RWPE2 (cell line): ENCODE data around the gene ROBO3.

Experiments used
- ATAC-seq: fragments of 200-7000 bp; cut with Tn5 transposase; 3 replicates; pipeline ENCODE4 v1.9.1; 2021; ENCODE audit warnings: low read depth
- DNase-seq: peaks from one replicate; pipeline ENCODE4 v3.0.0-alpha.2; 2020; ENCODE audit warnings: low spot score
- H3K27ac ChIP-seq: fragments of 450-650 bp; 2 replicates; pipeline ENCODE4 v1.5.1; 2017; ENCODE audit warnings: mild to moderate bottlenecking; ENCODE audit not compliant: poor library complexity, severe bottlenecking
- H3K27me3 ChIP-seq: fragments of 250-450 bp; sonication (Bioruptor Pico); 2 replicates; pipeline ENCODE4 v1.5.1; 2021; ENCODE audit warnings: mild to moderate bottlenecking, moderate library complexity; ENCODE audit not compliant: insufficient read depth, poor library complexity, severe bottlenecking
- H3K36me3 ChIP-seq: fragments of 250-450 bp; sonication (Bioruptor Pico); 2 replicates; pipeline ENCODE4 v1.5.1; 2020; ENCODE audit warnings: low read depth, mild to moderate bottlenecking, moderate library complexity
- H3K4me1 ChIP-seq: fragments of 250-450 bp; sonication (Bioruptor Pico); 2 replicates; pipeline ENCODE4 v1.5.1; 2021; ENCODE audit warnings: mild to moderate bottlenecking, moderate library complexity; ENCODE audit not compliant: insufficient read depth, poor library complexity, severe bottlenecking
- H3K4me3 ChIP-seq: fragments of 250-450 bp; sonication (Bioruptor Pico); 2 replicates; pipeline ENCODE4 v1.5.1; 2021; ENCODE audit warnings: mild to moderate bottlenecking, moderate library complexity; ENCODE audit not compliant: severe bottlenecking
- H3K9me3 ChIP-seq: fragments of 250-450 bp; sonication (Bioruptor Pico); 2 replicates; pipeline ENCODE4 v1.5.1; 2021; ENCODE audit warnings: mild to moderate bottlenecking, moderate library complexity; ENCODE audit not compliant: severe bottlenecking
- TF ChIP-seq, protein P1 (sequence below): fragments of 450-650 bp; IDR thresholded peaks from one replicate; pipeline ENCODE4 v1.5.1; 2017; ENCODE audit warnings: mild to moderate bottlenecking, moderate library complexity; ENCODE audit not compliant: poor library complexity, severe bottlenecking

ROBO3 gene

DNA sequence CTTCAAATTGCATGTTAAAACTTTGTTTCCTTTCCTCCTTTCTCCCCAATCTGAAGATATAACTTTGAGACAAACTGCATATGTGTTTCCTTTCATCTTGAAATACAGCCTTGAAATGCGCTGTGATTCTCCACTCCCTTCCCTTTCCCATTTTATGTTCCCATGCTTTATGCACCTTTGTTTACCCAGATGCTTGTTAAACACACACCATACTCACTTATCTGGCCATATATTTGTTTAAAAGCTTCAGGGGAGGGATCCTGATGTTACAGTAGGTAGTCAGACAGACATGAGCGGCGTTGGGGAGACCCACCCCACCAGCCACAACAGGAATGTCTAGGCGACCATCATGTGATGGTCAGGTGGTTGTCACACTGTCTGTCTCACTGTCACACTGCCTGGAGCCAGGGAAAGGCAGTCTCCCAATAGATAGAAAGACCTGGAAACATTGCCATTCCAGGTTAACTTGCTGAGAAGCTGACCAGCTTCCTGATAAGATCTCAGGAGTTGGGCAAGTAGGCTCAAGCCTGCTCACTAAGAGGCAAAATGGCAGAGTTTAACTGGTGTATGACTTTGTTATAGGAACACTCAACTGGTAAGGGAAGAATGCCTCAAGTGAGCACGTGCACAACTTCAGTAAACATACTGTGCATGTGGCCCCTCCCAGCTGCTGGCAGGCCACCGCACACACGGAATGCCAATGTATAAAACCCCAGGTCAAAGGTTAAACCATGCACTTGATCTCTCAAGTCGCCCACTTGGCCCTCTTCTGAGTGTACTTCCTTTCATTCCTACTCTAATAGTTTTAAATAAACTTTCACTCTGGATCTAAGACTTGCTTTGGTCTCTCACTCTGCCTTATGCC lies 41.5 kb upstream of the ROBO3 start:
- no peak for DNase-seq
- no peaks in the 10 kb centered on the region for H3K27me3 ChIP-seq
- H3K9me3 ChIP-seq = no peaks in the 10 kb centered on the region
- no peak overlapping the region for H3K27ac ChIP-seq
- no peak for ATAC-seq
- TF ChIP-seq, protein P1, sequence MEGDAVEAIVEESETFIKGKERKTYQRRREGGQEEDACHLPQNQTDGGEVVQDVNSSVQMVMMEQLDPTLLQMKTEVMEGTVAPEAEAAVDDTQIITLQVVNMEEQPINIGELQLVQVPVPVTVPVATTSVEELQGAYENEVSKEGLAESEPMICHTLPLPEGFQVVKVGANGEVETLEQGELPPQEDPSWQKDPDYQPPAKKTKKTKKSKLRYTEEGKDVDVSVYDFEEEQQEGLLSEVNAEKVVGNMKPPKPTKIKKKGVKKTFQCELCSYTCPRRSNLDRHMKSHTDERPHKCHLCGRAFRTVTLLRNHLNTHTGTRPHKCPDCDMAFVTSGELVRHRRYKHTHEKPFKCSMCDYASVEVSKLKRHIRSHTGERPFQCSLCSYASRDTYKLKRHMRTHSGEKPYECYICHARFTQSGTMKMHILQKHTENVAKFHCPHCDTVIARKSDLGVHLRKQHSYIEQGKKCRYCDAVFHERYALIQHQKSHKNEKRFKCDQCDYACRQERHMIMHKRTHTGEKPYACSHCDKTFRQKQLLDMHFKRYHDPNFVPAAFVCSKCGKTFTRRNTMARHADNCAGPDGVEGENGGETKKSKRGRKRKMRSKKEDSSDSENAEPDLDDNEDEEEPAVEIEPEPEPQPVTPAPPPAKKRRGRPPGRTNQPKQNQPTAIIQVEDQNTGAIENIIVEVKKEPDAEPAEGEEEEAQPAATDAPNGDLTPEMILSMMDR = no peak
- H3K36me3 ChIP-seq = no peaks in the 10 kb centered on the region
- no peaks in the 10 kb centered on the region for H3K4me1 ChIP-seq
- no peak overlapping the region for H3K4me3 ChIP-seq

DNA sequence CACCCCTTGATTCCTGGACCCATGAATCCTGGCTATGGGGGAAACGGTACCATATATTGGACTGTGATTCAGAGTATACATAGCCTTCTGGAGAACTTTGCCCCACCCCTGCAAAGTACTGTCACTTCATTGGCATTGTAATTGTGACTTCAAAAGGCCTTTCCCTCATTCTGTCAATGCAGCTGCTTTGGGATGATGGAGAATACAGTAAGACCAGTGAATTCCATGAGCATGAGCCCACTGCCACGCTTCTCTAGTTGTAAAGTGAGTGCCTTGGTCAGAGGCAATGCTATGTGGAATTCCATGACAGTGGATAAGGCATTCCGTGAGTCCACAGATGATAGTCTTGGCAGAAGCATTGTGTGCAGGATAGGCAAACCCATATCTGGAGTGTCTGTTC lies 39.4 kb upstream of the ROBO3 start:
- TF ChIP-seq, protein P1 = no peak
- ATAC-seq = no peak
- H3K27ac ChIP-seq = no peak overlapping the region

DNA sequence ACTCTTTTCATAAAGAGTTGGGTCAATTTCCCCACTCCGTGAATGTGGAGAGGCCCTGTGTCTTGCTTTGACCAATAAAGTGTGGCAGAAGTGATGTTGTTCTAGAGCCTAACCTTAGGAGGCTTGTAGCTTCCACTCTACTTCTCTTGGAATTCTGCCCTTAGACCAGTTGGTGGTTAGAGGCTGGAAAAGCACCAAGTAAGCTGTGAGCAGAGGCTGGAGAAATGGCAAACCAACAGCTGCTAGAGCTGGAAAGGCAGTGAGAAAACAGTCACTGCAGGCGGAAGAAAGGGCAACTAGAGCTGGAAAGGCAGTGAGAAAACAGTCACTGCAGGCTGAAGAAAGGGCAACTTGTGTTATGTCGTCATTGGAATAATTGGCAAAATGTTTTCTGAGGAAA lies 35.2 kb upstream of the ROBO3 start:
- no peak for ATAC-seq
- H3K36me3 ChIP-seq = no peaks in the 10 kb centered on the region

More for the DNA sequence above, 39.4 kb upstream of the ROBO3 start:
- no peaks in the 10 kb centered on the region for H3K4me1 ChIP-seq
- DNase-seq = no peak
- H3K27me3 ChIP-seq = no peaks in the 10 kb centered on the region
- H3K36me3 ChIP-seq = no peaks in the 10 kb centered on the region
- no peaks in the 10 kb centered on the region for H3K9me3 ChIP-seq
- H3K4me3 ChIP-seq = no peak overlapping the region

DNA sequence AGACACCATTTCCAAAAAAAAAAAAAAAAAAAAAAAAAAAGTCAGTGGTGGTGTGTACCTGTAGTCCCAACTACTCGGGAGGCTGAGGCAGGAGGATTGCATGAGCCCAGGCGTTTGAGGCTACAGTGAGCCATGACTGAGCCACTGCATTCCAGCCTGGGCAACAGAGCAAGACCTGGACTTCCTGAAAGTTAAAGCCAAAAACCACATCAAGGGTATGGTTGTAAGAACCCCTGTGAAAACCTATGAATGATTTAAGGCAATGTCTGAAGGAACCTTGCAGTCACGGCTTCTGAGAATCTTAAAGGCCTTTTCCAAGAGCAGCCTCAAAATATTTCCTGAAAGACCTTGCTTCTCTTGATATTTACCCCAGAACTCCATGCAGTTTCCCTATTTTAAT lies 34.5 kb upstream of the ROBO3 start:
- Histone ChIP-seq H3K4me1 (no peaks in the 10 kb centered on the region), H3K27me3 (no peaks in the 10 kb centered on the region), H3K27ac (no peak overlapping the region), H3K9me3 (no peaks in the 10 kb centered on the region), H3K4me3 (no peak overlapping the region), H3K36me3 (no peaks in the 10 kb centered on the region)
- no peak for DNase-seq
- TF ChIP-seq, protein P1 = no peak
- ATAC-seq = no peak

More for the DNA sequence above, 35.2 kb upstream of the ROBO3 start:
- no peaks in the 10 kb centered on the region for H3K9me3 ChIP-seq
- H3K27ac ChIP-seq = no peak overlapping the region
- H3K4me3 ChIP-seq = no peak overlapping the region
- H3K4me1 ChIP-seq = no peaks in the 10 kb centered on the region
- TF ChIP-seq, protein P1 = no peak
- no peak for DNase-seq
- H3K27me3 ChIP-seq = no peaks in the 10 kb centered on the region

DNA sequence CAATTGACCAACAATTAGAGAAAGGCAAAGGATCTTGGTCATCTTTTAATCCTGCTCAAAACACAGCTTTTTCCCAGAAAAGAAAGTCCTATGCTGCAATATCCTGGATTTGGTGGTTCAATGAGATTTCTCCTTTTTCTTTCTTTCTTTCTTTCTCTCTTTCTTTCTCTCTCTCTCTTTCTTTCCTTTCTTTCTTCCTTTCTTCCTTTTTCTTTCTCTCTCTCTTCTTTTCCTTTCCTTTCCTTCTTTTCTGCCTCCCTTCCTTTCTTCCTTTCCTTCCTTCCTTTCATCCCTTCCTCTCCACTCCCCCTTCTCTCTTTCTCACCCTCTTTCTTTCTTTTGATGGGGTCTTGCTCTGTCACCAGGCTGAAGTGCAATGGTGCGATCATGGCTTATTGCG lies 33.3 kb upstream of the ROBO3 start:
- no peaks in the 10 kb centered on the region for H3K36me3 ChIP-seq
- DNase-seq (no peak), ATAC-seq (no peak)
- H3K4me1 ChIP-seq = no peaks in the 10 kb centered on the region
- H3K27me3 ChIP-seq = no peaks in the 10 kb centered on the region
- no peak overlapping the region for H3K27ac ChIP-seq
- H3K4me3 ChIP-seq = no peak overlapping the region
- TF ChIP-seq, protein P1 = no peak
- no peaks in the 10 kb centered on the region for H3K9me3 ChIP-seq
